ENCODE measurements around the gene AHRR. TPM values are rescaled to one million over a fixed set of nuclear protein-coding genes. Genes with fewer than 3 reads are reported as not detected.

The AHRR gene
- total and polyA plus RNA-seq, 2 donors from 2014 or later = 0.71 to 1.7 TPM

DNA sequence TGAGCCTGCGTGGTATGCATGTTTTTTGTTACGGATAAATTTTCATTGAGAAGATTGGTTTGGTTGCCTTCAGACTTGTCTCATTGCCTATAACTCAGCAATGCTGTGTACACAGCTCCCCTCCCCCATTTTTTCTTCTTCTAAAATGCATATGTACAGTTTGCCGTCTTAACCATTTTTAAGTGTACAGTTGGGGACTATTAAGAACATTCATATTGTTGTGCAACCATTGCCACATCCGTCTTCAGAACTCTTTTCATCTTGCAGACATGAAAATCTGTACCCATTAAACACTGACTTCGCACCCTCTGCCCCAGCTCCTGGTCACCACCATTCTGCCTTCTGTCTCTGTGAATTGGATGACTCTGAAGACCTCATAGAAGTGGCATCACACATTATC is 127.6 kb downstream of the AHRR start:
- Histone ChIP-seq H3K9me3 (ENCODE audit: control insufficient read depth in 2 of 3, insufficient read depth in 1 of 3, low read length in 3 of 3) (peaks cover 2 to 10% (median 3%) of the 10 kb centered on the region in 3 donors), H3K4me3 (ENCODE audit: low read length in 3 of 3) (no peak overlapping the region), H3K36me3 (ENCODE audit: control insufficient read depth in 2 of 3, insufficient read depth in 3 of 3, low read length in 3 of 3) (peaks cover 20 to 38% (median 38%) of the 10 kb centered on the region in 3 donors), H3K9ac (ENCODE audit: low read length in 3 of 3) (no peak overlapping the region), H3K27me3 (ENCODE audit: control insufficient read depth, insufficient read depth, low read length) (no peaks in the 10 kb centered on the region), H3K27ac (ENCODE audit: low read depth in 2 of 2, low read length in 2 of 2) (no peak overlapping the region), H3K4me1 (ENCODE audit: control insufficient read depth in 2 of 3, insufficient read depth in 2 of 3, low read depth in 1 of 3, low read length in 3 of 3) (peaks cover 0 to 2% (median 0%) of the 10 kb centered on the region in 3 donors)
- intact Hi-C loops (cut with DNase I) = loop anchor here (10.0 kb wide), 1 partner anchor 456 kb away; no protein-coding TSS in a partner anchor
- no peak for DNase-seq
- no peak for TF ChIP-seq CTCF (IDR thresholded peaks at IDR 0.05; ENCODE audit: borderline replicate concordance, extremely low read depth, insufficient read depth)
- no peak for FAIRE-seq

GRCh38 chr5:451587-452458 is 130.3 kb downstream of the AHRR start:
- Histone ChIP-seq H3K4me1 (ENCODE audit: control insufficient read depth in 2 of 3, insufficient read depth in 2 of 3, low read depth in 1 of 3, low read length in 3 of 3) (no peaks in the 10 kb centered on the region), H3K9me3 (ENCODE audit: control insufficient read depth in 2 of 3, insufficient read depth in 1 of 3, low read length in 3 of 3) (peaks cover 2 to 10% (median 3%) of the 10 kb centered on the region in 3 donors), H3K4me3 (ENCODE audit: low read length in 3 of 3) (no peak overlapping the region), H3K36me3 (ENCODE audit: control insufficient read depth in 2 of 3, insufficient read depth in 3 of 3, low read length in 3 of 3) (peaks cover 20 to 44% (median 34%) of the 10 kb centered on the region in 3 donors), H3K27me3 (ENCODE audit: control insufficient read depth, insufficient read depth, low read length) (no peaks in the 10 kb centered on the region), H3K9ac (ENCODE audit: low read length in 3 of 3) (no peak overlapping the region), H3K27ac (ENCODE audit: low read depth in 2 of 2, low read length in 2 of 2) (no peak overlapping the region)
- FAIRE-seq = no peak
- no peak for TF ChIP-seq CTCF (IDR thresholded peaks at IDR 0.05; ENCODE audit: borderline replicate concordance, extremely low read depth, insufficient read depth)
- intact Hi-C loops (cut with DNase I) = no loop called here
- no peak for DNase-seq

DNA sequence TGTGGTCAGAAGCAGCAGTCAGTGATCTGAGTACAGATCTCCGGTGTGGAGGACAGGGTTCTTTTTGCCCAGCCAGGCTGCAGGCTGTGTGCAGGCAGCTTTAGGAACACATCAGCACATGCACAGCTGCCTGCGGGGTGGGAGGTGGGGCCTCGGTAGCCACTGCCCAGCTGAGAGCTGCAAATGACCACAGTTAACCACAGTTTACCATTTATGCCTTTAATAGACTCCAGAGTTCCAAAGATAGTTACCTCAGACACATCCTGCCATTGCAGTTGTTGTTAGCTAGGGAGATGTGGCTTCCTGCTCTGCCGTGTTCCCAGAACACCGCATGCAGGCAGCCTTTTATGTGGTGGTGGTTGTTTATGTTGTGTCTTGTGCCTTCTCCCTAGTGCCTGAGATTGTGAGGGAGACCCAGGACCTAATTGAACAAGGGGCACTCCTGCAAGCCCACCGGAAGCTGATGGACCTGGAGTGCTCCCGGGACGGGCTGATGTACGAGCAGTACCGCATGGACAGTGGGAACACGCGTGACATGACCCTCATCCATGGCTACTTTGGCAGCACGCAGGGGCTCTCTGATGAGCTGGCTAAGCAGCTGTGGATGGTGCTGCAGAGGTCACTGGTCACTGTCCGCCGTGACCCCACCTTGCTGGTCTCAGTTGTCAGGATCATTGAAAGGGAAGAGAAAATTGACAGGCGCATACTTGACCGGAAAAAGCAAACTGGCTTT is 131.6 kb downstream of the AHRR start:
- Histone ChIP-seq H3K9me3 (ENCODE audit: control insufficient read depth in 2 of 3, insufficient read depth in 1 of 3, low read length in 3 of 3) (peaks cover 2 to 10% (median 3%) of the 10 kb centered on the region in 3 donors), H3K27me3 (ENCODE audit: control insufficient read depth, insufficient read depth, low read length) (no peaks in the 10 kb centered on the region), H3K27ac (ENCODE audit: low read depth in 2 of 2, low read length in 2 of 2) (no peak overlapping the region), H3K9ac (ENCODE audit: low read length in 3 of 3) (no peak overlapping the region), H3K36me3 (ENCODE audit: control insufficient read depth in 2 of 3, insufficient read depth in 3 of 3, low read length in 3 of 3) (peaks cover 17 to 47% (median 31%) of the 10 kb centered on the region in 3 donors), H3K4me3 (ENCODE audit: low read length in 3 of 3) (no peak overlapping the region), H3K4me1 (ENCODE audit: control insufficient read depth in 2 of 3, insufficient read depth in 2 of 3, low read depth in 1 of 3, low read length in 3 of 3) (no peaks in the 10 kb centered on the region)
- no peak for FAIRE-seq
- no peak for TF ChIP-seq CTCF (IDR thresholded peaks at IDR 0.05; ENCODE audit: borderline replicate concordance, extremely low read depth, insufficient read depth)
- intact Hi-C loops (cut with DNase I) = no loop called here
- DNase-seq = peak in 1 of 5 donors; percentile 42
